Retinal pigment epithelial cell (primary cell): ENCODE data around the gene RPL28.

Source experiments
- DNase-seq: peaks from one replicate; pipeline ENCODE4 v3.0.0-alpha.2; 2010; ENCODE audit warnings: low read depth
- H3K4me3 ChIP-seq: 2 replicates; pipeline ENCODE4 v1.5.1; 2011; ENCODE audit warnings: mild to moderate bottlenecking, low read length, control low read depth, moderate library complexity
- TF ChIP-seq, protein P1 (sequence below): conservative IDR thresholded peaks from 2 replicates; pipeline ENCODE4 v1.5.1; 2011; ENCODE audit warnings: low read depth, low read length, control low read depth, inconsistent platforms

RPL28 gene

DNA sequence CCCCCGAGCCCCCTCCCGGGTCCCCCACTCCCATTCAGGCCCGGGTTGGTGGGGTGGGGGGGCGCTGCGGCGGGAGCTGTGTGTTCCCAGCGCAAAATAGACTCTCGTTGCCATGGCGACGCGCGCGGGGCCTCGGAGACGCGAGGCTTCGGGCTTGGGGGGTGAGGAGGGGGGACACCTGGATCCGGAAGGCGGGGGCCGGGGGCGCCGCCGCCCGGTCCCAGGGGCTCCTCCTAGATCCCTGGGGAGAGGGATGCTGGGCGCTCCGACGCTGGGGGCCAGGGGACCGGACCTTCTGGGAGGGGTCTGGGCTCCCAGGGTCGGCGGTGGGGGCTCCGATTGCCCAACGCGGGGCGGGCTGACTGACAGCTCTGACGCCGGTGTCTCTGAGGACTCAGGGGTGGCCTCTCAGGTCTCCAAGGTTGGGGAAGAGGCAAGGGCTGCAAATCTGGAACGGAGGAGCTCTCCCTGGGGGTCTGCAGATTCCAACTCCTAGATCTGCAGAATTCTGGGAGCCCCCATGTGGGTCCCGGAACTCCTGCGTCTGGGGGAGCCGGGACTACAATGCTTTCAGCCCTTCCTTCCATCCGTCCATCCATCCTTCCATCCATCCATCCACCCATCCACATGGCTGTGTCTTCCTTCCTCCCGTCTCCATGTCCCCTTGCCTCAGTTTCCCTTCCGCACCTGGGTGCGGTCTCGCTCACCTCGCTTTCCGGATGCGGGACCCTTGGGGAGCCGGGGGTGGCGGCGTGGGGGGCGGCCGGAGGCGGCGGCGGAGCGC lies 66.4 kb downstream of the RPL28 start:
- TF ChIP-seq, protein P1, sequence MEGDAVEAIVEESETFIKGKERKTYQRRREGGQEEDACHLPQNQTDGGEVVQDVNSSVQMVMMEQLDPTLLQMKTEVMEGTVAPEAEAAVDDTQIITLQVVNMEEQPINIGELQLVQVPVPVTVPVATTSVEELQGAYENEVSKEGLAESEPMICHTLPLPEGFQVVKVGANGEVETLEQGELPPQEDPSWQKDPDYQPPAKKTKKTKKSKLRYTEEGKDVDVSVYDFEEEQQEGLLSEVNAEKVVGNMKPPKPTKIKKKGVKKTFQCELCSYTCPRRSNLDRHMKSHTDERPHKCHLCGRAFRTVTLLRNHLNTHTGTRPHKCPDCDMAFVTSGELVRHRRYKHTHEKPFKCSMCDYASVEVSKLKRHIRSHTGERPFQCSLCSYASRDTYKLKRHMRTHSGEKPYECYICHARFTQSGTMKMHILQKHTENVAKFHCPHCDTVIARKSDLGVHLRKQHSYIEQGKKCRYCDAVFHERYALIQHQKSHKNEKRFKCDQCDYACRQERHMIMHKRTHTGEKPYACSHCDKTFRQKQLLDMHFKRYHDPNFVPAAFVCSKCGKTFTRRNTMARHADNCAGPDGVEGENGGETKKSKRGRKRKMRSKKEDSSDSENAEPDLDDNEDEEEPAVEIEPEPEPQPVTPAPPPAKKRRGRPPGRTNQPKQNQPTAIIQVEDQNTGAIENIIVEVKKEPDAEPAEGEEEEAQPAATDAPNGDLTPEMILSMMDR, result no peak
- H3K4me3 ChIP-seq, result peak overlapping the region; percentile 4
- no peak for DNase-seq
